ENCODE results near the gene DCST1. TPM values are rescaled to one million over a fixed set of nuclear protein-coding genes. Genes with fewer than 3 reads are reported as not detected.

DCST1 gene
- total RNA-seq, 1 experiment from 2014 or later, result not detected

DNA sequence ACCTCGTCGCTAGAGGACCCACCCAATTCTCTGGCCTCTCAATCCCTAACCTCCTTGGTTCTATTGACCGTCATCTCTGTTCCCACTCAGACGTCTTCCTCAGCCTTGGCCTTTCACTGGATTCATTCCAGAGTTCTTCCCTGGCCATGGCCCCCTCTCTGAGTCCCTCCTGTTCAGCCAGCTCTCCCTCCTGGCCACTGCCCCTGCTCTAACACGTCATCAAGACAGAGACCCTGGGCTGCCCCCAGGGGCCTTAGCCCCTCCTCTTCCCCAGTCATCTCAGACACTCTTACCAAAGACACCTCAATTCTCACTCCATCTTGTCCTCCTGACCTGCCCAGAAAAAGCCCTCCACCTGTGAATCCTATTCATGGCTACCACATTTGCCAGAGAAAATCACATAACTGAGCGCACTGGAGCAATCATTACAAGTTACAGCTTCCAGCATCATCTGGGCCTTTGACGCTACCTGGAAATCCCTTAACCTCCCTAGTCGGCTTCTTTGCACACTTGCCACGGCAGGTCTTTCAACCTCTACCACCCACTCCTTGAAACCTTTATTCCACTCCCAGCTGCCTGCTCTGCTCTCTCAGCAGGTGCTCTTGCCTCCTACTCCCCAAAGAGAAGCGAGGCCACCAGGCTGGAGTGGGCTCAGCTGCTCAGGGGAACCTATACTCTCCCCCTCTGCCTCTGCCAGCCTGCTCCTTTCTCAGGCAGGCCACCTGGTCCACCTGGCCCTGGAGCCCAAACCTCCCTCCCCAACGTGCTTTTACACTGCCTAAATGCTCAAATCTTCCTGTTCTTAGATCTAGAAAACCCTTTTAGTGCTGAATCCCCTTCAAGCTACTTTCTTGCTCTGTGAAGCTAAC, 14.0 kb upstream of the DCST1 start:
- no peak overlapping the region for H3K4me2 ChIP-seq (ENCODE audit: low read depth, low read length, poor library complexity, severe bottlenecking)
- H3K79me2 ChIP-seq (ENCODE audit: low read length), result no peaks in the 10 kb centered on the region
- peaks cover 29% of the 10 kb centered on the region for H3K4me1 ChIP-seq (ENCODE audit: low read length)
- H3K9me3 ChIP-seq (ENCODE audit: low read length), result no peaks in the 10 kb centered on the region
- no peak overlapping the region for H3K9ac ChIP-seq (ENCODE audit: low read length)
- 0 out of 2 replicates have a peak, but pooled peaks cover 3% of the 10 kb centered on the region for H3K36me3 ChIP-seq (ENCODE audit: insufficient read depth, low read length)
- no peaks in the 10 kb centered on the region; the same call in 1 of the 2 replicates for H4K20me1 ChIP-seq (ENCODE audit: insufficient read depth, low read depth, low read length)
- no peaks in the 10 kb centered on the region for H3K27me3 ChIP-seq (ENCODE audit: low read length)
- H3K9me2 ChIP-seq (replicated peaks; ENCODE audit: insufficient read depth, low read length), result no peaks in the 10 kb centered on the region
- no peak overlapping the region for H3K27ac ChIP-seq (ENCODE audit: low read length)
- no peak overlapping the region for H2AFZ ChIP-seq (ENCODE audit: low read length)
- no peak overlapping the region for H3K4me3 ChIP-seq (ENCODE audit: low read length)
- DNase-seq, result no peak

DNA sequence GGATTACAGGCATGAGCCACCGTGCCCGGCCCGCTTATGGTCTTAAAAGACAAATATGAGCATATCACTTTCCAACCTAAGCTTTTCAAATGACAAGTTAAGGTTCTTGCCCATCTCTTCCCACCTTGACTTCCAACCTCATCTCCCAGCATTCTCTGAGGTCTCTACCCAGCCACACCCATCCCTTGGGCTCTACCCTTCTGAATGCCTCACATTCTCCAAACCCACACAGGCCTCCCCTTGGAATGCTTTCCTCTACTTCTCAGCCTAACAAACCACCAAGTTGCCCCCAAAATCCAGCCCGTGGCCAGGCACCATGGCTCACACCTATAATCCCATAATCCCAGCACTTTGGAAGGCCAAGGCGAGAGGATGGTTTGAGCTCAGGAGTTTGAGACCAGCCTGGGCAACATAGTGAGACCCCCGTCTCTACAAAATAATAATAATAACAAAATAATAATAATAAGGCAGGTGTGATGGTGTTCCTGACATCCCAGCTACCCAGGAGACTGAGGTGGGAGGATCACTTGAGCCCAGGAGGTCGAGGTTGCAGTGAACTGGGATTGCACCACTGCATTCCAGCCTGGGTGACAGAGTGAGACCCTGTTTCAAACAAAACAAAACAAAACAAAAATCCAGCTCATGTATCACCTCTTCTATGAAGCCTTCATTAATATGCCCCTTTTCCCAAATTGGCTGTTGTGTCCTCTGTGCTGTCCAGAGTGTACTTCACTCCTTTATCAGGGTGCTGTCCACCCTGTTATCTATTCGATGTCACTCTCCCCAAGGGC, 11.3 kb upstream of the DCST1 start:
- H3K79me2 ChIP-seq (ENCODE audit: low read length), result no peaks in the 10 kb centered on the region
- H3K9me3 ChIP-seq (ENCODE audit: low read length), result no peaks in the 10 kb centered on the region
- H3K4me1 ChIP-seq (ENCODE audit: low read length), result peaks cover 11% of the 10 kb centered on the region
- no peak overlapping the region for H3K9ac ChIP-seq (ENCODE audit: low read length)
- H4K20me1 ChIP-seq (ENCODE audit: insufficient read depth, low read depth, low read length), result no peaks in the 10 kb centered on the region; the same call in 1 of the 2 replicates
- H3K4me3 ChIP-seq (ENCODE audit: low read length), result no peak overlapping the region
- H3K36me3 ChIP-seq (ENCODE audit: insufficient read depth, low read length), result 0 out of 2 replicates have a peak, but pooled peaks cover 3% of the 10 kb centered on the region
- H3K27me3 ChIP-seq (ENCODE audit: low read length), result no peaks in the 10 kb centered on the region
- no peak overlapping the region for H3K27ac ChIP-seq (ENCODE audit: low read length)
- H3K9me2 ChIP-seq (replicated peaks; ENCODE audit: insufficient read depth, low read length), result no peaks in the 10 kb centered on the region
- no peak overlapping the region for H2AFZ ChIP-seq (ENCODE audit: low read length)
- no peak overlapping the region for H3K4me2 ChIP-seq (ENCODE audit: low read depth, low read length, poor library complexity, severe bottlenecking)
- DNase-seq, result no peak

DNA sequence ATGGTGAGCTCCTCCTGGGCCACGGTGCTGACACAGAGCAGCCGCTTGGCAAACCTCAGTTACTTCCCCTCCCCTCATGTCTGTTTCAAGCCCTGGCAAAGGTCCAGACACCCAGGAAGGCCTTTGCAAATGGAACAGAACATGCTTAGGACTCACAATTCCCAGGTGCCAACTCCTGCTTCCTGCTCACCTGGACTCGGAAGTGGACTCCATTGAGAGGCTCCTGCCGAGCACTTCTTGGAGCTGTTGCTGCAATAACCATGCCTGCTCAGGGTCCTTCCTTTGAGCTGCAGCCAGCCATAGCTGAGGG, 10.7 kb upstream of the DCST1 start:
- Histone ChIP-seq H3K9me3 (ENCODE audit: low read length) (no peaks in the 10 kb centered on the region), H3K79me2 (ENCODE audit: low read length) (no peaks in the 10 kb centered on the region), H3K27me3 (ENCODE audit: low read length) (no peaks in the 10 kb centered on the region), H3K9ac (ENCODE audit: low read length) (no peak overlapping the region), H2AFZ (ENCODE audit: low read length) (no peak overlapping the region), H4K20me1 (ENCODE audit: insufficient read depth, low read depth, low read length) (no peaks in the 10 kb centered on the region; the same call in 1 of the 2 replicates), H3K27ac (ENCODE audit: low read length) (no peak overlapping the region), H3K4me3 (ENCODE audit: low read length) (no peak overlapping the region), H3K36me3 (ENCODE audit: insufficient read depth, low read length) (0 out of 2 replicates have a peak, but pooled peaks cover 3% of the 10 kb centered on the region), H3K4me2 (ENCODE audit: low read depth, low read length, poor library complexity, severe bottlenecking) (no peak overlapping the region), H3K9me2 (replicated peaks; ENCODE audit: insufficient read depth, low read length) (no peaks in the 10 kb centered on the region), H3K4me1 (ENCODE audit: low read length) (peaks cover 6% of the 10 kb centered on the region)
- no peak for DNase-seq

DNA sequence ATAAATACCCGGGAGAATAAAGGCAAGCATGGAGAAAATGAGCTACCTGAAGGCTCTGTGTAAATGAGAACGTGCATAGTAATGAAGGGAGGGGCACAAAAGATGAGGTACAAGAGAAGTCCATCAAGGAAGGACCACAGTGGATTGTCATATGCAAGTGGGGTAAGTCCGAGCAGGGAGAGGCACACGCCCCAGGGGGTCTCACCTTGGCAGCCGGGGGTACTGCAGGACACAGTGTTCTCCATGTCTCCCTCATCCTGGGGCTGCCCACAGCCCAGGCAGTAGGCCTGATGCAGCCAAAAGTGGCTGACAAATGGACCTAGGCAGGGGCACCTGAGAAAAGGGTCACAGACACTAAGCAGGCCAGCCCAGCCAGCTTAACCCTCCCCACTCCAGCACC, 10.0 kb upstream of the DCST1 start:
- no peak for DNase-seq
- Histone ChIP-seq H3K4me2 (ENCODE audit: low read depth, low read length, poor library complexity, severe bottlenecking) (no peak overlapping the region), H3K79me2 (ENCODE audit: low read length) (no peaks in the 10 kb centered on the region), H2AFZ (ENCODE audit: low read length) (no peak overlapping the region), H3K27ac (ENCODE audit: low read length) (no peak overlapping the region), H3K9ac (ENCODE audit: low read length) (no peak overlapping the region), H3K36me3 (ENCODE audit: insufficient read depth, low read length) (0 out of 2 replicates have a peak, but pooled peaks cover 3% of the 10 kb centered on the region), H3K4me3 (ENCODE audit: low read length) (no peak overlapping the region), H3K9me3 (ENCODE audit: low read length) (no peaks in the 10 kb centered on the region), H3K4me1 (ENCODE audit: low read length) (no peaks in the 10 kb centered on the region; the same call in 1 of the 2 replicates), H3K9me2 (replicated peaks; ENCODE audit: insufficient read depth, low read length) (no peaks in the 10 kb centered on the region), H4K20me1 (ENCODE audit: insufficient read depth, low read depth, low read length) (no peaks in the 10 kb centered on the region; the same call in 1 of the 2 replicates), H3K27me3 (ENCODE audit: low read length) (no peaks in the 10 kb centered on the region)

DNA sequence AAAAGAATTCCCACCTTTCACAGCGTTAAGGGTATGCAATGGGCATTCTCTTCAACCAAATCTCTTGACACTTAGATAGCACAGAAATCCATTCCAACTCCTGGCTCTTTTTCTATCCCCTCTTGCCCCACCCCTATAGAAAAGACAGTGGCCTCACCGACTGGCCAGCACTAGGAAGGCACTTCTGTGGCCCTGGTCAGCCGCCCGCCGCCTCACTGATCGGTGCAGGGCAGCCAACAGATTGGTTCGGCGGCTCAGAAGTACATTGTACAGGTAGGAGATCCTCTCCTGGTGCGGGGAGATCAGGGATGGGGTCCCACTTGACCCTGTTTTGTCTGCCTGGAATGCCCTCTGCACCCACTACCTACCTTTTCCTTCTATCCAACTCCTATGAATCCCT, 9.3 kb upstream of the DCST1 start:
- Histone ChIP-seq H3K79me2 (ENCODE audit: low read length) (no peaks in the 10 kb centered on the region), H3K36me3 (ENCODE audit: insufficient read depth, low read length) (no peaks in the 10 kb centered on the region), H3K27me3 (ENCODE audit: low read length) (no peaks in the 10 kb centered on the region), H3K4me3 (ENCODE audit: low read length) (no peak overlapping the region), H3K4me1 (ENCODE audit: low read length) (no peaks in the 10 kb centered on the region; the same call in 1 of the 2 replicates), H3K27ac (ENCODE audit: low read length) (no peak overlapping the region), H3K9ac (ENCODE audit: low read length) (no peak overlapping the region), H4K20me1 (ENCODE audit: insufficient read depth, low read depth, low read length) (no peaks in the 10 kb centered on the region), H3K9me3 (ENCODE audit: low read length) (no peaks in the 10 kb centered on the region), H3K9me2 (replicated peaks; ENCODE audit: insufficient read depth, low read length) (no peaks in the 10 kb centered on the region), H2AFZ (ENCODE audit: low read length) (no peak overlapping the region), H3K4me2 (ENCODE audit: low read depth, low read length, poor library complexity, severe bottlenecking) (no peak overlapping the region)
- DNase-seq, result no peak

DNA sequence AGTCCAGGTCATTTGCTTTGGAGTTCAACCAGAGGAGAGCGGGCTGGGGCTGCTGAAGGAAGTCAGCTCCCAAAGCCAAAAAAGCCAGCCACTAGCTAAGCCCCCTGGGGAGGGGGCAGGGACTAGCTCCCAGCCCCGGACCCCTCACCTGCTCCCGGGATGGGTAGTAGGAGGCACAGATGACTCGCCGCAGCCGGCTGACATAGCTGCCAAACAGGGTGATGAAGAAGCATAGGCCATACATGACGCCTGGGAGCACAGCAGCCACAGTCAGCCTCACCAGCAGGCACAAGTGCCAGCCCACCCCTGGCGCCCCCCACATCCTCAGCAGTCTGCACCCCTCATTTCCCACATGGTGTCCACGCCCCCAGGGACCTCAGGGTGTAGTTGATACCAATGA, 7.5 kb upstream of the DCST1 start:
- no peak overlapping the region for H2AFZ ChIP-seq (ENCODE audit: low read length)
- no peaks in the 10 kb centered on the region for H3K79me2 ChIP-seq (ENCODE audit: low read length)
- no peaks in the 10 kb centered on the region for H3K9me2 ChIP-seq (replicated peaks; ENCODE audit: insufficient read depth, low read length)
- H3K36me3 ChIP-seq (ENCODE audit: insufficient read depth, low read length), result no peaks in the 10 kb centered on the region
- H3K9me3 ChIP-seq (ENCODE audit: low read length), result no peaks in the 10 kb centered on the region
- H3K4me3 ChIP-seq (ENCODE audit: low read length), result no peak overlapping the region
- DNase-seq, result no peak
- no peak overlapping the region for H3K9ac ChIP-seq (ENCODE audit: low read length)
- H3K27me3 ChIP-seq (ENCODE audit: low read length), result no peaks in the 10 kb centered on the region
- H3K27ac ChIP-seq (ENCODE audit: low read length), result no peak overlapping the region
- H3K4me1 ChIP-seq (ENCODE audit: low read length), result no peaks in the 10 kb centered on the region; the same call in 1 of the 2 replicates
- H4K20me1 ChIP-seq (ENCODE audit: insufficient read depth, low read depth, low read length), result no peaks in the 10 kb centered on the region
- no peak overlapping the region for H3K4me2 ChIP-seq (ENCODE audit: low read depth, low read length, poor library complexity, severe bottlenecking)

DNA sequence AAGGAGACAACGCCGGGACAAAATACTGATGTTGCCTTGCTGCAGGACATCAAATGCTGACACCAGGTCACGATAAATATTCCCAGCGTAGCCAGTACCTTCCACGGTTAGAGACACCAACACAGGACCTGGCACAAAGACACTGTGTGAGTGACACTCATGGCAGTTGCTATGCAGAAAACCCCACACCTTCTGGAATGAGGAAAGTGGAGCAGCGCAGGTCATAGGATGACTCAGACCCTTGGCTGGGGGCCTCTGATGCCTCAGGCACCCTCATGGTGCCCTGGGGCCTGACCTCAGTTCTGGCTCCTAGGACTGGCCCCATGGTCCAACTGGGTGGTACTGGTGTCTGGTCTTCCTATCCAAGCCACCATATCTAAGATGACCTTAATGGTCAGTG, 7.0 kb upstream of the DCST1 start:
- no peaks in the 10 kb centered on the region for H3K79me2 ChIP-seq (ENCODE audit: low read length)
- no peaks in the 10 kb centered on the region for H3K9me2 ChIP-seq (replicated peaks; ENCODE audit: insufficient read depth, low read length)
- no peaks in the 10 kb centered on the region for H3K27me3 ChIP-seq (ENCODE audit: low read length)
- H3K4me3 ChIP-seq (ENCODE audit: low read length), result no peak overlapping the region
- no peak overlapping the region for H2AFZ ChIP-seq (ENCODE audit: low read length)
- no peak for DNase-seq
- H4K20me1 ChIP-seq (ENCODE audit: insufficient read depth, low read depth, low read length), result no peaks in the 10 kb centered on the region
- H3K27ac ChIP-seq (ENCODE audit: low read length), result no peak overlapping the region
- no peaks in the 10 kb centered on the region; the same call in 1 of the 2 replicates for H3K4me1 ChIP-seq (ENCODE audit: low read length)
- no peak overlapping the region for H3K9ac ChIP-seq (ENCODE audit: low read length)
- no peaks in the 10 kb centered on the region for H3K9me3 ChIP-seq (ENCODE audit: low read length)
- no peak overlapping the region for H3K4me2 ChIP-seq (ENCODE audit: low read depth, low read length, poor library complexity, severe bottlenecking)
- H3K36me3 ChIP-seq (ENCODE audit: insufficient read depth, low read length), result no peaks in the 10 kb centered on the region

DNA sequence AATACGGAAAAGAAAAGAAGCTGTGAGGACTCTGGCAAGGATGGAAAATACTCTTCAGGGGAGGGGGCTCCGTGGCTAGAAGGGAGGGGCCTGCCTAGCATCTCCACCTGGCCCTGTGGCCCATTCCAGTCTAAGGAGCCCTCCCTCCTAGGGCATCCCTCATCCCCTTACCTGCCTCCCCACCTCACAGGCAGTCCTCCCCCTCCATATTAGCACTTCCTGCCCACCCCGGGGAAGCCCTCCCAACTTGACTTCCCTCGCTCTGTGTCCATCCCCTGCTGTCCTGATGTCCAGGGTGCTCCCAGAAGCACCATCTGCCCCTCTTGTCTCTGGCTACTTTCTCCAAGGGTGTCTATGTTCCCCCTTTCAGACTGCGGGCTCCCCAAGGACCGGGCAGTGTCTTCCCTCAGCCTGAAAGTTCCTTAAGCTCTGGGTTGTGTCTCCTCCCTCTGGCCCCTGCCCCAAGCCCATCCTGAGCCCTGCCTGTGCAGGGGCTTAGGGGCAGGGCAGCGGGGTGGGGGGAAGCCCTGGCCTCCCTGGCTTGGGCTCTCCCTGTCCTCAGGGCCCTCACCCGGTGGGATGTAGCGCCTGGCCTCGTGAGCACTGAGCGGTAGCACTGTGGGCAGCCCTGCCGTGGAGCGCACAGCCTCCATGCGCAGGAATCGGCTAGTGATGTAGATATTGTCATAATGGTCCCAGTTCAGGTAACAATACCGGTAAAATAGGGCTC, 3.9 kb upstream of the DCST1 start:
- Histone ChIP-seq H3K27ac (ENCODE audit: low read length) (no peak overlapping the region), H2AFZ (ENCODE audit: low read length) (no peak overlapping the region), H3K9ac (ENCODE audit: low read length) (no peak overlapping the region), H3K9me2 (replicated peaks; ENCODE audit: insufficient read depth, low read length) (no peaks in the 10 kb centered on the region), H3K36me3 (ENCODE audit: insufficient read depth, low read length) (no peaks in the 10 kb centered on the region), H3K9me3 (ENCODE audit: low read length) (no peaks in the 10 kb centered on the region), H3K27me3 (ENCODE audit: low read length) (no peaks in the 10 kb centered on the region), H4K20me1 (ENCODE audit: insufficient read depth, low read depth, low read length) (no peaks in the 10 kb centered on the region), H3K79me2 (ENCODE audit: low read length) (no peaks in the 10 kb centered on the region), H3K4me1 (ENCODE audit: low read length) (no peaks in the 10 kb centered on the region), H3K4me3 (ENCODE audit: low read length) (no peak overlapping the region), H3K4me2 (ENCODE audit: low read depth, low read length, poor library complexity, severe bottlenecking) (no peak overlapping the region)
- no peak for DNase-seq

Measured in Karpas-422 (cell line).